Thyroid gland (tissue), 4 donors: ENCODE results near the gene NTPCR. TPM values are rescaled to one million over a fixed set of nuclear protein-coding genes. Genes with fewer than 3 reads are reported as not detected.

Experiments
- DNase-seq, 2 donors: peaks; one replicate each; pipeline ENCODE4 v3.0.0-alpha.2; 2019
- H3K27ac ChIP-seq, 3 donors: fragments of 200-600 bp; sonication (generic); 1 replicate in 2 of 3; 2 replicates in 1 of 3; pipeline ENCODE4 v1.5.1; 2016 to 2019; ENCODE audit warnings: mild to moderate bottlenecking in 1 of 3, moderate library complexity in 1 of 3
- H3K27me3 ChIP-seq: fragments of 200-600 bp; sonication (generic); one replicate; pipeline ENCODE4 v1.5.1; 2019
- H3K36me3 ChIP-seq, 2 donors: fragments of 200-600 bp; sonication (generic); one replicate each; pipeline ENCODE4 v1.5.1; 2016 to 2019
- H3K4me1 ChIP-seq, 2 donors: fragments of 200-600 bp; sonication (generic); one replicate each; pipeline ENCODE4 v1.5.1; 2017 to 2019
- H3K4me3 ChIP-seq, 3 donors: fragments of 200-600 bp; sonication (generic); replicated peaks in 1 of 3; 1 replicate in 2 of 3; 2 replicates in 1 of 3; pipeline ENCODE4 v1.5.1; 2016; ENCODE audit warnings: mild to moderate bottlenecking in 1 of 3
- H3K9me3 ChIP-seq: fragments of 200-600 bp; sonication (generic); one replicate; pipeline ENCODE4 v1.5.1; 2017
- POLR2A ChIP-seq, 2 donors: fragments of 450-650 bp; IDR thresholded peaks; one replicate each; pipeline ENCODE4 v1.6.1; 2017; ENCODE audit warnings: antibody characterized with exemption in 2 of 2, mild to moderate bottlenecking in 2 of 2, moderate library complexity in 1 of 2
- WGBS, 2 donors: methylation state at CpG; one replicate each; pipeline ENCODE4 v1.1.5; 2017; 5-methylcytosine and 5-hydroxymethylcytosine counted together
- intact Hi-C: fragments of 100-400 bp; cut with DNase I; formaldehyde crosslinking; loops from one replicate; pipeline ENCODE4 v1.15.1; 2023
- total RNA-seq, 4 donors: library from RNA; depleted of rRNA; stranded (reverse); fragments of >200 nt; gene quantifications; one replicate each; pipeline ENCODE4 v1.2.3, GENCODE V29; 2016
- TF ChIP-seq, protein P1 (sequence below), 6 experiments: fragments of 200-600 bp in 3 of 6; fragments of 450-650 bp in 3 of 6; sonication (generic) in 3 of 6; IDR thresholded peaks; one replicate each; pipeline ENCODE4 v1.5.1; 2016 to 2019; ENCODE audit warnings: antibody characterized with exemption in 6 of 6, mild to moderate bottlenecking in 2 of 6, inconsistent platforms in 1 of 6, moderate library complexity in 1 of 6

The NTPCR gene
- total RNA-seq, 4 donors from 2014 or later: 32.3 to 53.5 (median 43.5) TPM

DNA sequence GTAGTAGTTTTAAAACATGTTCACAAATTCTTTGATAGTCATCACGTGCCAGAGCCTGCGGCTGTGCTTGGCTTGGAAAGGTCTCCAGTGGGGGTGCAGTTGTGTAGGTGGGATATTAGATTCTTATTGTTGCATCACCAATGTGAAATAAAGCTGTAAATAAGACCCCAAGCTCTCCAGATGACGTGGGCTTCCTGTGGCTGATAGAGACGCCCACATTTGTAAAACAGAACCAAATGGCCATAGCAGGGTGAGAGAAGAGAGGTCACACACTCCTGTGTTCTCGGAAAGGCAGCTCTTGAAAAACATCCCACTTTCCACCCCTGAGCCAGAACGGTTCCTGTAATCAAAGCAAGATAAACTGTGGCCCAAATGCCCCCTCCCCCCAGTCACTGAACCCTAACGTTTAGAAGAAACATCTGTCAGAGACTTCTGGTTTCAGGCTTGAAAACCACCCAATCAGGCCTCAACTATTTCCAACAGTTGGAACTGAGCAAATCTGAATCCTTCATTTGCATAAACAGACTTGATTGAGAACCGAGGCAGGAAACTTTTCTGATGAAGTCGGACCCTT lies 6.6 kb upstream of the NTPCR start:
- Histone ChIP-seq H3K4me3 (no peak overlapping the region), H3K36me3 (no peaks in the 10 kb centered on the region), H3K27me3 (no peaks in the 10 kb centered on the region), H3K4me1 (peaks cover 0 to 6% of the 10 kb centered on the region in 2 donors), H3K27ac (no peak overlapping the region), H3K9me3 (no peaks in the 10 kb centered on the region)
- 35 to 47% methylated on average over 9 of the region's 9 CpGs for WGBS, 2 donors
- intact Hi-C loops: no loop called here
- TF ChIP-seq POLR2A (IDR thresholded peaks at IDR 0.05): no peak
- TF ChIP-seq, protein P1, sequence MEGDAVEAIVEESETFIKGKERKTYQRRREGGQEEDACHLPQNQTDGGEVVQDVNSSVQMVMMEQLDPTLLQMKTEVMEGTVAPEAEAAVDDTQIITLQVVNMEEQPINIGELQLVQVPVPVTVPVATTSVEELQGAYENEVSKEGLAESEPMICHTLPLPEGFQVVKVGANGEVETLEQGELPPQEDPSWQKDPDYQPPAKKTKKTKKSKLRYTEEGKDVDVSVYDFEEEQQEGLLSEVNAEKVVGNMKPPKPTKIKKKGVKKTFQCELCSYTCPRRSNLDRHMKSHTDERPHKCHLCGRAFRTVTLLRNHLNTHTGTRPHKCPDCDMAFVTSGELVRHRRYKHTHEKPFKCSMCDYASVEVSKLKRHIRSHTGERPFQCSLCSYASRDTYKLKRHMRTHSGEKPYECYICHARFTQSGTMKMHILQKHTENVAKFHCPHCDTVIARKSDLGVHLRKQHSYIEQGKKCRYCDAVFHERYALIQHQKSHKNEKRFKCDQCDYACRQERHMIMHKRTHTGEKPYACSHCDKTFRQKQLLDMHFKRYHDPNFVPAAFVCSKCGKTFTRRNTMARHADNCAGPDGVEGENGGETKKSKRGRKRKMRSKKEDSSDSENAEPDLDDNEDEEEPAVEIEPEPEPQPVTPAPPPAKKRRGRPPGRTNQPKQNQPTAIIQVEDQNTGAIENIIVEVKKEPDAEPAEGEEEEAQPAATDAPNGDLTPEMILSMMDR (IDR thresholded peaks at IDR 0.05): no peak
- DNase-seq: peak; percentile 12 to 32

DNA sequence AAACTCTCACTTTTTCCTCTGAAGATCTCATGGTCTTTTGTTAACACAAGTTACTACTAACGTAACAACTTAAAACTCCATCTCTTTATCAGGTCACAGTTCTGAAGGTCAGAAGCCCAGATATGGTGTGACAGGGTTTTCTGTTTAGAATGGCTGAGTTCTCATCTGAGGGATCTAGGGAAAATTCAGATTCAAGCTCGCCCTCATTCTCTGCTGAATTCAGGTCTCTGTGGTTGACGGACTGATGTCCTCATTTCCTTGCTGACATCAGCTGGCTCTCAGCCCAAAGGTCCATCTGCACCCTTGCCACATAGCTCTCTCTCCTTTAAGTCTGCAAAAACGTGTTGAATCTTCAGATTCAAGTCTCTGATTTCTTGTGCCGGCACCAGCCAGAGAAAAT lies 6.1 kb upstream of the NTPCR start:
- intact Hi-C loops: no loop called here
- Histone ChIP-seq H3K36me3 (no peaks in the 10 kb centered on the region), H3K9me3 (no peaks in the 10 kb centered on the region), H3K27me3 (no peaks in the 10 kb centered on the region), H3K4me1 (peaks cover 0 to 6% of the 10 kb centered on the region in 2 donors), H3K27ac (no peak overlapping the region), H3K4me3 (no peak overlapping the region)
- WGBS, 2 donors: 86 to 89% methylated on average over 5 of the region's 5 CpGs
- DNase-seq: no peak
- TF ChIP-seq POLR2A (IDR thresholded peaks at IDR 0.05): no peak
- TF ChIP-seq, protein P1 (IDR thresholded peaks at IDR 0.05): no peak

DNA sequence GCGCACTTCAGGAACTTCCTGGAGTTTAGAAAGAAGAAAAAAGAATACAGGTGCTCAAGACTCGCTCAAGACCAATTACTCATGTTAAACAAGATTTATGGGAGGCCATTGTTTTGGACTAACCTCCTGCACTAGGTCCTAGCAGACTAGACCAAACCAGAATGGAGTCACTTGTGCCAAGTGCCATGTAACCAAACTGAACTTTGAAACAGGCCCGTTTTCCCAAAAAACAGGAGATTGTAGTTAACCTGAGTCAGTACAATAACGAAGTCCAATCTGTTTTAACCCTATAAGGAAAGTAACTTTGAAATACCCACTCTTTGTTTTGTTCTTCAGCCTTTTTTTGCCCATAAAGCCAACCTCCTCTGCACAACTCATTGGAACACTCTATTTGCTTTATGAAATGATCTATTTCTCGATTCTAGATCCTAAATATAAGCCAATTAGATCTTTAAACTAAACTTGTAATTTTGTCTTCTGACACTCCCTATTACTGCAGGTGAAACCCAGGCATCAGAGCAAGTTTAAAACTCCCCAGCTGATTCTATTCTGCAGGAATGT lies 695 bp upstream of the NTPCR start:
- intact Hi-C loops: loop anchor here (10.0 kb wide), 1 partner anchor 135 kb away; no protein-coding TSS in a partner anchor
- H3K4me1 ChIP-seq: peaks cover 7 to 23% of the 10 kb centered on the region in 2 donors
- H3K27ac ChIP-seq: peak overlapping the region in 2 of 3 donors; percentile 77 to 81
- H3K27me3 ChIP-seq: no peaks in the 10 kb centered on the region
- DNase-seq: no peak
- peak overlapping the region; percentile 6 to 88 (median 60) for H3K4me3 ChIP-seq
- H3K36me3 ChIP-seq: no peaks in the 10 kb centered on the region
- no peaks in the 10 kb centered on the region for H3K9me3 ChIP-seq
- 88 to 94% methylated on average over 5 of the region's 5 CpGs for WGBS, 2 donors
- TF ChIP-seq POLR2A (IDR thresholded peaks at IDR 0.05): no peak
- TF ChIP-seq, protein P1 (IDR thresholded peaks at IDR 0.05): no peak

DNA sequence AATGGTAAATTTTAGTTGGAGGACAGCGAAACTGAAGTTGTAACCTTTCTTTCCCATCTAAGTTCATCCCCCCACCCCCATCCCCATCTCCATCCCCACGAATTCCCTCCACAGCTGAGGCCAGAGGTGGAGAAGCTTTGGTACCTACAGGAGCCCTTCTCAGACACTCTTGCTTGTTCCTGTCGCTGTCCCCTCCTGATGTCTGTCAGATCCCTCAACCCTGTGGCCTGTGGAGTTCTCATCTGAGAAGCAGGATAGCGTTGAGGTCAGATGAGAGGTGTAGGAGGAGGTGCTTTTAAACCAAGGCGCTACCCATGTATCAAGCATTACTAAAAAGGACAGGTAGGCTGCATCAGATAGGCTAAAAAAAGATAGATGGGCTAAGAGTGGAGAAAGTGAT lies 769 bp downstream of the NTPCR start:
- H3K4me3 ChIP-seq: peak overlapping the region; percentile 6 to 88 (median 60)
- intact Hi-C loops: loop anchor here (10.0 kb wide), 1 partner anchor 136 kb away; no protein-coding TSS in a partner anchor
- 17 to 18% methylated on average over 5 of the region's 5 CpGs for WGBS, 2 donors
- no peaks in the 10 kb centered on the region for H3K36me3 ChIP-seq
- TF ChIP-seq POLR2A (IDR thresholded peaks at IDR 0.05): no peak
- TF ChIP-seq, protein P1 (IDR thresholded peaks at IDR 0.05): no peak
- no peaks in the 10 kb centered on the region for H3K9me3 ChIP-seq
- H3K4me1 ChIP-seq: peaks cover 7 to 23% of the 10 kb centered on the region in 2 donors
- peak; percentile 22 to 34 for DNase-seq
- H3K27ac ChIP-seq: peak overlapping the region in 2 of 3 donors; percentile 77 to 81
- no peaks in the 10 kb centered on the region for H3K27me3 ChIP-seq

DNA sequence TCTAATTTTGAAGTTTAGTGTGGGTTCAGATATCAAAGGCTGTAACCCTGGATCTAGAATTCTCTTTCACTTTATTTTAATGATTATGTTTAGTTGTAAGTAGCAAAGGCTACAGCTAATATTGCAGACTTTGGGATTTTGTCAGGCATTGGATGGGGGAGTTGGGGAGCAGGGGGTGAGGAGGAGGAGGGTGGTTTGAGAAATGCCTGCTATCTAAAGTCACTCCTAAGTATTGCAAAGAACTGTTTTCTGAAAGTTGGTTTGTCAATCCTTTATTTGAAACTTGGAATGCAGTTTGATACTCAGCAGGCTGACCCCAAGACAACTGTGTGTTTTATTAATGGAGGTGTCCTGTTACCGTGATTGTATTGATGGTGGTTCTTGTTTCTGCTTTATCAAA lies 1.2 kb downstream of the NTPCR start:
- intact Hi-C loops: loop anchor here (10.0 kb wide), 1 partner anchor 137 kb away; no protein-coding TSS in a partner anchor
- no peak overlapping the region for H3K4me3 ChIP-seq
- H3K4me1 ChIP-seq: peaks cover 7 to 23% of the 10 kb centered on the region in 2 donors
- 58 to 64% methylated on average over 1 of the region's 1 CpG for WGBS, 2 donors
- H3K36me3 ChIP-seq: no peaks in the 10 kb centered on the region
- DNase-seq: no peak
- TF ChIP-seq, protein P1 (IDR thresholded peaks at IDR 0.05): no peak
- TF ChIP-seq POLR2A (IDR thresholded peaks at IDR 0.05): no peak
- H3K9me3 ChIP-seq: no peaks in the 10 kb centered on the region
- no peaks in the 10 kb centered on the region for H3K27me3 ChIP-seq
- no peak overlapping the region for H3K27ac ChIP-seq
